NCI-H446 treated with DMSO at 0.1 percent for 48 hours (cell line): ENCODE measurements around the gene C1QTNF6.

Source experiments
- DNase-seq: peaks from one replicate; lab custom pipeline; 2025; lab: John Stamatoyannopoulos, UW

Gene C1QTNF6

GRCh38 chr22:37190262-37190780 is 2.3 kb upstream of the C1QTNF6 start:
- no peak for DNase-seq

GRCh38 chr22:37188901-37189466 is 937 bp upstream of the C1QTNF6 start:
- no peak for DNase-seq

DNA sequence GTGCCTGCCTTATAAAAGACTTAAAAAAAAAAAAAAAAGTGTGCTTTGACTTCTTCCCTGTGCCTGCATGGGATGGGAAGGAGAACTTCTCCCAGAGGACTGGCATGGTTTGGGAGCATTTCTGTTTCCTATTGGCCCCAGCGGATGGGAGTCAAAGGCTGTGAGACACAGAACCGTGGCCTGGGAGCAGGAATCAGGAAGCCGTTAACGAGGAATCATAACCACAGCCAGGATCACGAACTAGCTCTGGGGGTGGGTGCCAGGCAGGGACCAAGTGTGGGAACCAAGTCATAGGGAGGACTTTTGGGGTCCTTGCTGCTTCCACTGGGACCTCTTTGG is 526 bp downstream of the C1QTNF6 start:
- no peak for DNase-seq

GRCh38 chr22:37186997-37187522 is 987 bp downstream of the C1QTNF6 start:
- DNase-seq, result no peak

- no peak for DNase-seq
Measured at GRCh38 chr22:37186228-37186996, 1.6 kb downstream of the C1QTNF6 start.

DNA sequence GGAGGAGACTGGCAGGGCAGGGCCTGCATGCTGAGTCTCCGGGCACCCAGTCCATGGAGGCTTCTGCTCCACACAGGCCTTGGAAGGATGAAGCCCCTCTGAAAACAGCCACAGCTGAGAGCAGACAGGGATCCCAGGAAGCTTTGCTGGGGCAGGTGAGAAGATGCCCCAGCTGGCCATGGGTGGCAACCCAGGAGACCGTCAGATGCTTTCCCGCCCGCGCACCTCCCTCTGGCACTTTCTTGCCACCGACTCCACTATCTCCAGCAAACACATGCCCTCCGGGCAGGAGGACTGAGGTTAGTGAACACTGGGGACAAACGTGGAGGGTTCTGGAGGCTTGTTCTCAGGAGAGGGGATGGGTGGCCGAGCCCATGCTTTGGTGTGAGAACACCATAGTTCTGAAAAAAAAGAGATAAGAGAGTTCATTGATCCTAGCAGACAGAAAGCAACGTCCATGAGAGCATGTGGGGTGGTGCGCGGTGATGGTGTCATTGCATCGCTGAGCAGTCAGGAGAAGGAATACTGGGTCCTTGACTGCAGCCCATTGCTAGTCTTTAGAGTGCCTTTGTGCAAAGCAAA is 2.3 kb downstream of the C1QTNF6 start:
- DNase-seq, result no peak

GRCh38 chr22:37184816-37185541 is 3.1 kb downstream of the C1QTNF6 start:
- DNase-seq, result no peak

DNA sequence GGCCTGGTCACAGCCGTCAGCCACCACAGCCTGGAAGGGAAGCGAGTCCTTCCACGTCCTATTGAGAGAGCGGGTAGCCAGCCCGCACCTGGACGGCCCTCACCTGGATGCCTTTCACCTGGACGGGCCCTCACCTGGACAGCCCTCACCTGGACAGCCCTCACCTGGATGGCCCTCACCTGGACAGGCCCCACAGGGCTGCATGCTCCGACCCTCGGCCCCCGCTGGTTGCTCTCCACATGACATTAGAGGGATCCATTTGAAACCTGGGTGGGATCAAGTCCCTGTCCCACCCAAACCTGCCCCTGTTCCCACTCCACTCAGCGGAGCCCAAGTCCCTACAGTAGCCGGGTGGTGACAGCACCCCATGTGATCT is 3.7 kb downstream of the C1QTNF6 start:
- DNase-seq, result no peak

- no peak for DNase-seq
Measured at GRCh38 chr22:37183432-37184379, 4.3 kb downstream of the C1QTNF6 start.

- no peak for DNase-seq
Measured at GRCh38 chr22:37182949-37183245, 5.2 kb downstream of the C1QTNF6 start.

- DNase-seq, result no peak
Measured at GRCh38 chr22:37182101-37182948, 5.7 kb downstream of the C1QTNF6 start.

- DNase-seq, result no peak
Measured at GRCh38 chr22:37181681-37182080, 6.4 kb downstream of the C1QTNF6 start.

DNA sequence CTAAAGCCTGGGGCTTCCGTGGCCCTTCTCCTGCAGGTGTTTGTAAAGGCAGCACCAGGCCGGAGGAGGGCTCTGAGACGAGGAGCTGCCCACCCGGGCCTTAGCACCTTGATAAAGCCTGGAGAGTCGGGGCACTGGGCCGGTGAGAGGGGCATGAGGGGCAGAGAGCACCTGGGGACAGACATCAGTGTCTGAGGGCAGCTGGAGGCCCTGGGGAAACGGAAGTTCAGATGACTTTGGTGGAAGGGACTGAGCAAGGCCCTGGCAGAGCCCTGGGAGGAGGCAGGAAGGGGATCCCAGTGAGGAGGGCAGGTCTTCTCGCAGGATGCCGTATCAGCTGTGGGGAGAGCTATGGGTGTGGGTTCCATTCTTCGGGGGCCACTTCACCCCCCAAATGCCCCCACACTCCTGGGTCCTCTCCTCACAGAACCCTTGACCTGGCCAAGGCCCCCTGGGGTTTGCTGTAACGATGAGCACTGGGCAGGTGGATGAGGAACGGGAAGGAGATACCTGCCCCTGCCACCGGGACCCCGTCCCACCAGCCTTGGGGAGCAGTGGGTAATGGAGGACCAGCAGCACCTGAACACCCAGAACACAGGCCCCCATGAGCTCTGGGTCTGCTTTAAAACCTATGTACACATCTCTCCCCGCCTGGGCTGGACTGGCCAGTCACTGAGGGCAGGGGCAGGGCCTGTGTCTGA is 7.4 kb downstream of the C1QTNF6 start:
- DNase-seq, result no peak

DNA sequence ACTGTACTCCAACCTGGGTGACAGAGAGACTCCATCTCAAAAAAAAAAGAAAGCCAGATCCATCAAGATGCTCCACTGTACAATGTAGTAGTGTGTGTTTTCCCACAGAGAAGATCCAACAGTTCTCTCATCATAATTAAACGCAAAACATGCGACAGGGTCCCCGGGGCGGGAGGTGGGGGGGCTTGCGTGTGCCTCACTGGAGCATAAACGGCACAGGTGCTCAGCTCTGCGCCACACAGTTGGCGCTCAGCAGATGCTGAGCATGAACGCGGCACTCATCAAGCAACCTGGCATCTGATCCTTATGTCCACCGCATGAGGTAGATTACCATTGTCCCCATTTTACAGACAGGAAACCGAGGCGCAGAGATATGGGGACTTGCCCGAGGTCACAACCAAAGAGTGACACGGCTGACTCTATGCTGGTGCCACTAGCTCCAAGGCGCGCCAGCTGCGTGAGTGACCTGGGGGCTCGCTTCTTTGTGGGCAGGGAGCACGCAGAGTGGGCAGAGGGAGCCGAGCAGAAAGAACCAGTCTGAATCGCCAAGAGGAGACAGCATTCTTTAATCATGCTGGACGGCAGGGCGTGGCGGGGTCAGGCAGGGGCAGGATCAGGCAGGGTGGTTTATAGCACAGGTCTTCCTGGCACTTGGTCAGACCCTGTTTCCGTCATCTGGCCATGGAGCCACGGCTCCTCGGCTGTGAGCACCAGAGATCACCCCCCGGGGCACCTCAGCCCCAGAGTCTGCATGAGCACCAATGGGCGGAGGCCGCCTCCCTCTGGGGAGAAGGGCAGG is 8.2 kb downstream of the C1QTNF6 start:
- DNase-seq, result no peak

- DNase-seq, result no peak
Measured at GRCh38 chr22:37179126-37179470, 8.9 kb downstream of the C1QTNF6 start.

- DNase-seq, result no peak
Measured at GRCh38 chr22:37178350-37179125, 9.5 kb downstream of the C1QTNF6 start.

DNA sequence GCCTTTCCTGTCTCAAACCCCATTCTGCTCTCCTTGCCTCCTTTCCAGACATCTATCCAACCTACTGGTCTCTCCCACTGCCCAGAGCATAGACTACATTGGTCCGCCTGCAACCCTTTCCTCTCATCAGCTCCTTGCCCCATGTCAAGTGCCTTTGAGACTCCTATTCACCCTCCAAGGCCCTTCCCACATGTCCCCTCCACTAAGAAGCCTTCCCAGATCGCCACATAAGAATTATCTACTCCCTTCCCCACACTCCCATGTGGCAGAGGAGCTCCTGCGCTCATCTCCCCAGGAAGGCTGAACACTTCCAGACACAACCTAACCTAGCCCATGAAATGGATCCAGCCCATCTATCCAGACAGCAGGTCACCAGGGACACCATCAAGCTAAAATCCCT is 10.3 kb downstream of the C1QTNF6 start:
- no peak for DNase-seq

DNA sequence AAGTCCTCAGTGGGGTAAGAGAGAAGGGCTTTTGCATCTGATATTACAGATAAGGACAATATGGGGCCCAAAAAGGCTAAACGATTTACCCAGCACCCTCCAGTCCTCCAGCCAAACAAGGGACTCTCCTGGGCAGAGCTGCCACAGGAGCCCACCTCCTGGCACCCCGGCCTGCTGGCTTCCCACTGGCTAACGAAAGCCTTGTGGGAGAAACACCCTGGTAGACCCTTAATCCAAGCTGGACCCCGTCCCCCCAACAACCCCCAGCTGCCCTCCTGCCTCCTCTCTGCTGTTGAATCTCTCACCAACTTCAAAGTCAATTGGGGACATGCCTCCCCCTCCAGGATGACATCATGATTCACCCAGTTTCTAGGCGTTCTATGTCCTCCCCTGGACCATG is 10.8 kb downstream of the C1QTNF6 start:
- no peak for DNase-seq
